ENCODE data around the gene GNAS-AS1.

DNA sequence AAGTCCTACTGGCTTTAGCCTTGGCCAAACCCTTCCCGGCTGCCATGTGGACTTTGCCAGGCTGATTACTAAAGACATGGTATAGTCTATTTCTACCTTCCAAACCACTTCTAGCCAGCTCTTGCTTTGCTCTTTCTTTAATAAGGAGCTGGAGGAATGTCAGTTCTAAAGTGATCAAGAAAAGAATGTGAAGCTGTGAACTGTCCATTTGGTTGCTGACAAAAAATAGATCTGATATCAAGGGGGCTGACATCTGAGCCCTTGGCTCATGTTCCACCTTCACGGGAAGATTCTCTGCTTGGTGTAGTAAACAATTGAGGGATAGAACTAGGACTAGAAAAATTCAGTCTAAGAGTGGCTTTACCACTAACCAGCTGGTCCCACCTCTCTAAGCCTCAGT, 22.6 kb downstream of the GNAS-AS1 start:
- TF ChIP-seq, protein P1, sequence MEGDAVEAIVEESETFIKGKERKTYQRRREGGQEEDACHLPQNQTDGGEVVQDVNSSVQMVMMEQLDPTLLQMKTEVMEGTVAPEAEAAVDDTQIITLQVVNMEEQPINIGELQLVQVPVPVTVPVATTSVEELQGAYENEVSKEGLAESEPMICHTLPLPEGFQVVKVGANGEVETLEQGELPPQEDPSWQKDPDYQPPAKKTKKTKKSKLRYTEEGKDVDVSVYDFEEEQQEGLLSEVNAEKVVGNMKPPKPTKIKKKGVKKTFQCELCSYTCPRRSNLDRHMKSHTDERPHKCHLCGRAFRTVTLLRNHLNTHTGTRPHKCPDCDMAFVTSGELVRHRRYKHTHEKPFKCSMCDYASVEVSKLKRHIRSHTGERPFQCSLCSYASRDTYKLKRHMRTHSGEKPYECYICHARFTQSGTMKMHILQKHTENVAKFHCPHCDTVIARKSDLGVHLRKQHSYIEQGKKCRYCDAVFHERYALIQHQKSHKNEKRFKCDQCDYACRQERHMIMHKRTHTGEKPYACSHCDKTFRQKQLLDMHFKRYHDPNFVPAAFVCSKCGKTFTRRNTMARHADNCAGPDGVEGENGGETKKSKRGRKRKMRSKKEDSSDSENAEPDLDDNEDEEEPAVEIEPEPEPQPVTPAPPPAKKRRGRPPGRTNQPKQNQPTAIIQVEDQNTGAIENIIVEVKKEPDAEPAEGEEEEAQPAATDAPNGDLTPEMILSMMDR (IDR thresholded peaks at IDR 0.05), result no peak
- no peak for TF ChIP-seq EZH2 (IDR thresholded peaks at IDR 0.05; ENCODE audit: borderline replicate concordance, insufficient read depth, low read depth, low read length, poor library complexity, severe bottlenecking)

All from B cell (primary cell).